GM19372 (cell line): Measurements from ENCODE around the gene IRF4.
"Not testable (repeated sequence)": the region's sequence is repeated elsewhere in the genome, so short reads cannot be mapped to it uniquely, and the experiment has no call there.

Source experiments
- ATAC-seq: cut with Tn5 transposase; IDR thresholded peaks from one replicate; pipeline ENCODE4 v1.9.1; 2021; ENCODE audit warnings: mild to moderate bottlenecking, low read depth, moderate library complexity; ENCODE audit not compliant: unreplicated experiment

The IRF4 gene

DNA sequence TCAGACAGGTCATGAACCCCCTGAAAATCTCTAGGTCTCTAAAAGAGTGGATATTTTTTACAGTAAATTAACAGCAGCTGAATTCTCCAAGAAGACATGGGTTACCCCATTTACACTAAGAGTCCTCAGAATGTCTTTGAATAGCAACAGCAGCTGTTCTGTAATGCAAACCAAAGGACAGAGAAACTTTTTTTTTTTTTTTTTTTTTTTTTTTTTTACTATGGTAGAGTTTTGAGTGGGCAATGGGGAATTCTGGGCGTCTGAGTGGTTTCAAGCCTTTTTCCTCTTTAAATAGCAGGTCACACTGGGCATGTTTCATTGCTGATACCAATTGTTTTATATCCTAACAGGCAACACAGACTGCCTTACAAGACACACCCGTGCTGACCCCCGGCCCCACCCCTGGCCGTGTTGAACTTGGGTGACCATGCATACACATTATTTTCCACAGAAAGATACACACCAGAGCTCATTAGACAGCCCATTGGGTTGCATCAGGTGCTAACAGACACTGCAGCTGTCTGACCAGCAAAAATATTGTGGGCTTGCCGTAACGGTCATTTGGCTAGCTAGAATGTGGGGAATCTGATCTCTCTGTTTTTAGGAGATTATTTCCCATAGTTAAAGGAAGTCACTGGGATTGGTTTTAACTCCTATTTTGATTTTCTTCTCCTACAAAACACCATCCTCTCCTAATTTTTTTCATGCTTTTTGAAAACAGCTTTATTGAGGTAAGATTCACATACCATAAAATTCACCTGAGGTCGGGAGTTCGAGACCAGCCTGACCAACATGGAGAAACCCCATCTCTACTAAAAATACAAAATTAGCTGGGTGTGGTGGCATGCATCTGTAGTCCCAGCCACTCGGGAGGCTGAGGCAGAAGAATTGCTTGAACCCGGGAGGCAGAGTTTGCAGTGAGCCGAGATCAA lies 26.7 kb upstream of the IRF4 start:
- ATAC-seq, result peak; percentile 76

DNA sequence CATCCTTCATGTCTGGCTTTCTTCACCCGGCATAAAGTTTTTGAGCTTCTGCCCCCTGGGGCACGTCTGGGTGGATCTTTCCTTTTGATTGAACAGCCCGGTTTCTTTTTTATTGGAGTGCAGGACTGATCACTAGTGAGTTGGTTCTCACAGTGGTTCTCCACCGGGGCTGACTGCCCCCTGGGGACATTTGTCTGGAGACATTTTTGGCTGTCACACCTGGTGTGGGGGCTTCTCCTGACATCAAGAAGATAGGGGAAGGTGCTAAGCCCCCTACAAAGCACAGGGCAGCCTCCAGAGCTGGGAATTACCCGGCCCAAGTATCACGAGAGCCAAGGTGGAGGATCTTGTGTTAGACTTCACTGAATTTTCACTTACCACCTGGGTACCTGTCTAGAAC lies 25.7 kb upstream of the IRF4 start:
- ATAC-seq, result no peak

DNA sequence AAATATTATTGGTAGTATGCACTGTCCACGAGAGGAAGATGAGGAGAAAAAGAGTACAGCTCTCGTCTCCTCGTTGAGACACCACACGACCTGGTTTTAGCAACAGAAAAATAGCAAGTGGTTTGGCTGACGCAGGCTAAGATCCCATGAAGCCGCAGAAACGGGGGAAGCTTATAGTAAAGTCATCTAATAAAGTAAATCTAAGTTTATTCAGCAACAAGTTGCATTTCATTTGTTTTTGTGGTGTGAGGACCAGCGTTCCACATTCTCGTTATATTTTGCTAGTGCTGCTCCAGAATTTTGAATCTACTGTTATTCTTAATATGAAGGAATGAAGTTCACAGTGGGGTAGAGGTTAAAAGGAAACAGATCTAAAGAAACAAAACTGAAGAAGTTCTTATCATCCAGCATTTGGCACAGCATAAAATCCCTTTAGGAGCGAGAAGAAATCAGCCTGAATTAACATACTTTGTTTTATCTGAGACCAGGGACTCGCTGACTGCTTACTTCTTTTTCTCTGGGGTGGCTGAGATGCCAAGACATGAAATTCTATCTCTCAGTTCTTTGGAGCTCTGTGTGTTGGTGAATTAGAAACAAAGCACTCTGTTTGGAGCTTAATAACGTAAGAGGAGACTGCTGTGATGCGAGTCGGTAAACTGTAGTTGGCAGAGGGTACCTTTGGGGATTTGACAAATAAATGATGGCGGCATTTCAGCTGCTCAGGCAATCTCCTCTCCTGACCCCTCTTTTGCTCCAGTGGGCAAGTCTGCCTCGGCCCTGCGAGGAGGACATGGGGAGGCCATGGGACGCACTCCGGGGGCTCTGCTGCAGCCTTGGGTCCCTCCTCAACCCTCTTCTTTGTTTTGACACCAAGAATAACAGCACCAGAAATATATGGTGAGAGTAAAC lies 24.9 kb upstream of the IRF4 start:
- no peak for ATAC-seq

DNA sequence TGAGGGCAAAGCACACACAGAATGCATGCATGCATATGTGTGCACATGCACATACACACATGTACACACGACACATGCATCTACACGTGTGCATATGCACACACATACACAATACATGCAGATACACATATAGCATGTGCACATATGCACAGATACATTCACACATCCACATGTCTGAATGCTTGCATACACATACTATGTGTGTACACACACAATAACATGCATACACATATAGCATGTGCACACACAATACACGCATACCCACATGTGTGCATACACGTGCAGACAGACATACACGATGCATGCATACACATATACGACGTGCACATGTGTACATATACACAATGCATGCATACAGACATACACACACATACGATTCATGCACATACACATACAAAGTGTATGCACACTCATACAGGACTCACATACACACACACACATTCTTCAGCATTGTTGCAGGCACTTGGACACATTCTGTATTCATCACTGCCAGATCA lies 24.2 kb upstream of the IRF4 start:
- ATAC-seq, result no peak

DNA sequence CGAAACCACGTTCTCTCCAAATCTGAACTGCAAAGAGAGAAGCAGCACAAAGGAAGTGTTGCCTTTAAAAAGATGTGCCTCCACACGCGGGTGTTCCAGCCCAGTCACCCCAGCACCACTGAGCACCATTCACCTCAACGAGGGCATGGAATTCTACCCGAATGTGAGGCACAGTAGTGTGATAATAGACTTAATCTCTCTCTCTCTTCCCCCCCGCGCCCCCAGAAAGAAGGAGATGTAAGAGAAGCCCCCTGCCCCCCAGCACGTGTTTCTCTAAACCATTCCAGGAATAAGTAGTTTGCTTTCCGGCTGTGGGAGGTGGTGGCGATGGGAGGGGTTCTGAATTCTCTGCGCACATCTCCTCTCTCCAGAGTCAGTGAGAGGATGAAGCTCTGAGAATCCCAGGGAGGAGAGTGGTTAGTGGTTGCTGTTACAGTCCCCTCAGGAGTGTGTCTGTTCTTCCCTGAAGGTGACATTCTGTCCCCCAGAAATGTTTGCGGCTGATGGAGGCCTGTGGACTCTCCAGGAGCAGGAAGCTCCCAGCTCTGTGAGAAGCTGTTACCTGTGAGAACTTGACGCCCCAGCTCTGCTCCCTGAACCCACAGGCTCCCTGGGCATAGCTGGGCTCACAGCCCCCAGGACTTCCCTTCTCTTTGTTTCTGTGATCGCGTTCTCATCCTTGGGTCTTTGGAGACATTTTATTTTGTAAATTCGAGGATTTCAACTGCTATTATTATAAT lies 23.5 kb upstream of the IRF4 start:
- no peak for ATAC-seq

DNA sequence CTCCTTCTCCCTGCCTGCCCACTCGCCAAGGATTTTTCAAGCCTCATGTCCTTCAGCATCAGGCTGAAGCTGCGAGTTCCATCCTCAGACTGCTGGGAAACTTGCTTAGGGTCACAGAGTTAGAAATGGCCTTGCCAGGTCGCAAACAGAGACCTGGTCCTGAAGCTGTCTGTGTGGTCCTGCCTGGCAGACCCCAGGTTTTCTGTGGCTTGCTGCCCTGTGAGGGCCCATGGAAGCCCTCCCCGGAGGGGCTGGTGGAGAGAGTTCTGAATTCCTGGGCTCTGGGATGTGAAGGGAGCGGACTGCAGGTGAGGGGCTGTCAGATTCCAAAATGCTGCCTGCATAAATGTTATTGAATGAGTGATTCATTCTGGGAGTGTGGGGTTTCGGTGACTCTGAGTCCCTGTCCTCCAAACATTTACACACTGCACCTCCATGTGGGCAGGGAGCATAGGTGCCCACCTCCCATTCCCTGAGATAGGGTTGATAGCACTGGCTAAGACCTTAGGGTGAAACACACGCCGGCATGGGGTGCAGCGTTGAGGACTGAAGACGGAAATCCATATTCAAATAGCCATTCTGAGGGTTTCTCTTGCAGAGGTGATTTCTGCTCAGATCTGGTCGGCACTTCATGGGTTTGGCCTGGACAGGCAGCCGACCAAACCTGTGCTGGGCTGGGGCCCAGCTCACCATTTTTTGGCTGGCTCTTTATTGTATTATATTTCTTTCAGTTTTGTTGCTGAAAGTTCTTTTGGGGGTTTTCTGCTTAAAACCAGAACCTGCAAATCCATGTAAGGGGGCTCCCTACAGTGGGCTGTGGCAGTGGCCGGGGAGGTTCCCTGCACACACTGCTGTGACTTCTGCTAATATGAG lies 21.8 kb upstream of the IRF4 start:
- no peak for ATAC-seq

DNA sequence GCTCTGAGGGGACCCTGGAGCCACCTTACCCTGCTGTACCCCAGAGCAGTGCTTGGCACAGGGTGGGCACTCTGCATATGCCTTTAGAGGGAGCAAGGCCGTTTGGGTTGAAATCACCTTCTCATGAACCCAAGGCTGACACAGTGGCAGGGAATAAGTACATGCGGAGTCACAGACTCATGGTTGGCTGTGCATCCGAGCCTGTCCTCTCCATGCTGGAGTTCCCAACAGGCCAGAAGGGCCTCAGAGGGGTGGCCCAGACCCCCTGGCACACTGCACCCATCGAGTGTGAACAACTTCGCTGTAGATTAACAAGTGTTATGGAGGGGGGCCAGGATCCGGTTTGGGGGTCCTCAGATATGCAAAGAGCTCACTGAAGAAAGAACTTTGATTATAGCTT lies 21.0 kb upstream of the IRF4 start:
- ATAC-seq, result no peak

DNA sequence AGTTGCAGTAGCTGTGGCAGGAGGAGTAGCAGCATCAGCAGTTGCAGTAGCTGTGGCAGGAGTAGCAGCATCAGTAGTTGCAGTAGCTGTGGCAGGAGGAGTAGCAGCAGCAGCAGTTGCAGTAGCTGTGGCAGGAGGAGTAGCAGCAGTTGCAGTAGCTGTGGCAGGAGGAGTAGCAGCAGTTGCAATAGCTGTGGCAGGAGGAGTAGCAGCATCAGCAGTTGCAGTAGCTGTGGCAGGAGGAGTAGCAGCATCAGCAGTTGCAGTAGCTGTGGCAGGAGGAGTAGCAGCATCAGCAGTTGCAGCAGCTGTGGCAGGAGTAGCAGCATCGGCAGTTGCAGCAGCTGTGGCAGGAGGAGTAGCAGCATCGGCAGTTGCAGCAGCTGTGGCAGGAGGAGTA lies 19.7 kb upstream of the IRF4 start:
- ATAC-seq, result not testable (repeated sequence)

DNA sequence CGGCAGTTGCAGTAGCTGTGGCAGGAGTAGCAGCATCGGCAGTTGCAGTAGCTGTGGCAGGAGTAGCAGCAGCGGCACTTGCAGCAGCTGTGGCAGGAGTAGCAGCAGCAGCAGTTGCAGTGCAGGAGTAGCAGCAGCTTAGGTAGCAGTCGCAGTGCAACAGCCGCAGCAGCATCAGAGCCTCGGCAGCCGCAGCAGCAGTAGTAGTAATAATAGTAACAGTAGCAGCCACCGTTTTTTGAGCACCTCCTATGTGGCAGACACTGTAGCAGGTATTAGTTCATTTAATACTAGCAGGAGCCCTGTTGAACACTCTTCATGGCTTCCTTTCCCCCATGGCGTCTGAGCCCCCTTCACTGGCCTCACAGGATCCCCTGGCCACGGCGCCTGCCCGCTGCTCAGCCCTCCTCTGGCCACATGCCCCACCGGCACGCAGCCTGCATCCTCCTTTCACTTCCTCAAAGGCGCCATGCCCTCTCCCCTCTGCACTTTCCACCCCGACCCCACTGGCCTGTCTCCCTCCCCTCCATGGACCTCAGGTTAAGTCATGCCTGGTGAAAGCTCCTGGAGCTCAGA lies 19.1 kb upstream of the IRF4 start:
- no peak for ATAC-seq

DNA sequence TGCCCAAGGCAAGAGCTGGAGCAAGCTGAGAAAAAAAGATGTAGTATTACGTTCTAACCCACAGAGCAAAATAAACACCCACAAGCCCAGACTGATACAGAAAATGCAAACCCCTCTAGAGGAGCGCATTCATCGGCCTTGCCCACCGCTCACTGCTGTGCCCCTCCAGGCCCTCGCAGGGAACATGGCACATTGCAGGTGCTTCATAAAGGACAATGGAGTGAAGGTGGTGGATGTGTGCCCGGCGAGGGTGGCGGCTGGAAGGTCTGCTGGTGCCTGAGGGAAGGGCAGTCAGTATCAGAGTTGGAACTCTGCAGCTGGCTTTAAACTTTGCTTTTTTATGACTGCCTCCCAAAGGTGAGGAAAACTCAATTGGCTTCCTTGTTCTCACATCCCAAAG lies 18.5 kb upstream of the IRF4 start:
- ATAC-seq, result no peak

DNA sequence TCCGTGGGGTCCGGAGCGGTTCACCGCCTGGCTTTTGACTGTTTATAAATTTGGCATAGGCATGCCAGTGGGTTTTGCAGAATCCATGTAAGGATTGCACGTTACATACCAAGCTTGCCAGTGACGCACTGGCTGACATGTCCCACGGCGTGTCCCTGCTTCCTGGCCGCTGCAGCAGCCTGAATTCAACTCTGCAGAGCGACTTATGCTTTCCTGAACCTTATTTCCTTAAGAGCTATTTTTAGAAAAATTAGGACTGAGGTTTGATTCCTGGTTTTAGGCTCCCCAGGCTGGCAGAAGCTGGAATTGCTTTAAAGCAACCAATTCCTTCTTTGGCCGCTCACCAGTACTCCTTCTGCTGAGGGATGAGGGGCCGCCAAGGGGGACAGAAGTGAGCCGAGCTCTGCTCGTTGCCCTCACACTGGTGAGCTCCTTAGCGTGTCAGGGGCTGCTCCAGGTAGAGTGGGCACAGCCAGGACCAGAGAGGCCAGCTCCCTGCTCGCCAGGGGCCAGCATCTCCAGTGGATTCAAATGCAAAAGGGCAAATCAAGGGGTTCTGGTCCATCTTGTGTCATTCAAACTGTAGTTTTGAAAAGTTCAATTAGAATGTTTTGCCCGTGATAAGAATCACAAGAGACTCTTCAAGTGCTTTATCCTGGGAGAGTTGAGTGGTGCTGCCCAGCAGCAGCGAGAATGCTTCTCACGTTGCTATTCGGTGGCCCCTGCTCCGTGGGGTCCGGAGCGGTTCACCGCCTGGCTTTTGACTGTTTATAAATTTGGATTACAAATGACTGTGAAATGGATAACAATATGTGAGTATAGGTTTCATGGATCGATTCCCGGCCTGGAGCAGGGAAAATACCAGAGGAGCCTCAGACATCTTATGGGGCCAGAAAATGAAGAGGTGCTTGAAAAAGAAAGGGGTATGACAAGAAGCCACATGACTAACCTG lies 17.5 kb upstream of the IRF4 start:
- no peak for ATAC-seq

DNA sequence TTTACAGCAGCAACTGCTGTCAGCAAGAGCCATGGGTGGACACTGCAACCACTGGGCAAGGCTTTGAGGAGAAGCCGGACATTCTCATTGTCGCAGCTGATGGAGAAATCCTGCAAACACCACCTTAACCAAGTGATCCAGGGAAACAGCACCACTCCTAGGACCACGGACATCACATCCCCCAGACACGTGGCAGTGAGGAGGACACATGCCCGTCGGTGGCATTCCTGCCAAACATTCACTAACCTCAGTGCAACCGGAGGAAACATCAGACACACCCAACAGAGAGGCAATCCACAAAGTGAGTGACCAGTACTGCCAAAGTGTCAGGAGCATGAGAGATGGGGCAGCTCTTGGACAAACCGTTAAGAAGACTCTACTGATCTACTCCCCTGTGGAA lies 16.6 kb upstream of the IRF4 start:
- ATAC-seq, result no peak

DNA sequence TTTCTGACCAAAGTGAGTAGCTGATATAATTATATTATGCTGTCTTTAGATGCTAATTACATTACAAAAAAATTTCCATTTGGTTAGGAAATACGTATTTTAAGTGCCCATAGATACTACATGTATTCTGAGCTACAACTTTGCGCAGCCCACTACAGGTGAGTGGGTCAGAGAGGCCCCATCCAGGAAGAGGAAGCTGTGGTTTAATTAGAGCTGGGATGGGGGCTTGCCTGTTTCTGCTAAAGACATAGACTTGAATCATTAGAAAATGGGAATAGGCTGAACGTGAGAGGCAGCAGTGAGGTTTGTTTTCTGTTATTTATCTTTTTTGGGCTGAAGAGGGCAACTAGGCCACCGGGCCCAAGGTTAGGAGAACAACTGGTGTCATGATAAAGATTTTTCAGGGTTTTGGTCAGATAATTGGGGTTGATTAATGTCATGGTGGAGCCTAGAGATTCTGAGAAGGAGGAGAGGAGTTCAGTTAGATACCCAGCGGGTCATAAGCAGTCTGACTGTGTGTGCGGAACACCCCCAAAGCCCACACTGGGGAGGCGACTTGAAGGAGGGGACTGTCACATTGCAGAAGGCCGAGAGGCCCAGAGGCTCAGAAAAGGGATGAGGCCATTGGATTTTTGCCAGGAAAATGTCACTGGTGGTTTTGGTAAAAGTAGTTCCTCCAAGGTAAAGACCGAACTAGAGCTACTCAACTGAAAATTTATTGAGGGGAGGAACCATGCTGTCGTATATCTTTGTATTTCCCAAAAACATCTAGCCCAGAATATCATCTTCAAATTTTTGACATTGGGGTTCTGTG lies 14.5 kb upstream of the IRF4 start:
- ATAC-seq, result no peak

DNA sequence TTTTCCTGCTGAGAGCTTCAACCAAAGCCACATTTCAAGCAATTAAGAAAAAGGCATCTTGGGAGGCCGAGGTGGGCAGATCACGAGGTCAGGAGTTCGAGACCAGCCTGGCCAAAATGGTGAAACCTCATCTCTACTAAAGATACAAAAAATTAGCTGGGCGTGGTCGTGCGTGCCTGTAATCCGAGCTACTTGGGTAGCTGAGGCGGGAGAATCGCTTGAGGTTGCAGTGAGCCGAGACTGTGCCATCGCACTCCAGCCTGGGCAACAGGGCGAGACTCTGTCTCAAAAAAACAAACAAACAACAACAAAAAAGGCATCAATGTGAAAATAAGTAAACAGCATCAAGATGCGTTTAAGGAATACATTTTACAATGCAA lies 13.9 kb upstream of the IRF4 start:
- not testable (repeated sequence) for ATAC-seq

DNA sequence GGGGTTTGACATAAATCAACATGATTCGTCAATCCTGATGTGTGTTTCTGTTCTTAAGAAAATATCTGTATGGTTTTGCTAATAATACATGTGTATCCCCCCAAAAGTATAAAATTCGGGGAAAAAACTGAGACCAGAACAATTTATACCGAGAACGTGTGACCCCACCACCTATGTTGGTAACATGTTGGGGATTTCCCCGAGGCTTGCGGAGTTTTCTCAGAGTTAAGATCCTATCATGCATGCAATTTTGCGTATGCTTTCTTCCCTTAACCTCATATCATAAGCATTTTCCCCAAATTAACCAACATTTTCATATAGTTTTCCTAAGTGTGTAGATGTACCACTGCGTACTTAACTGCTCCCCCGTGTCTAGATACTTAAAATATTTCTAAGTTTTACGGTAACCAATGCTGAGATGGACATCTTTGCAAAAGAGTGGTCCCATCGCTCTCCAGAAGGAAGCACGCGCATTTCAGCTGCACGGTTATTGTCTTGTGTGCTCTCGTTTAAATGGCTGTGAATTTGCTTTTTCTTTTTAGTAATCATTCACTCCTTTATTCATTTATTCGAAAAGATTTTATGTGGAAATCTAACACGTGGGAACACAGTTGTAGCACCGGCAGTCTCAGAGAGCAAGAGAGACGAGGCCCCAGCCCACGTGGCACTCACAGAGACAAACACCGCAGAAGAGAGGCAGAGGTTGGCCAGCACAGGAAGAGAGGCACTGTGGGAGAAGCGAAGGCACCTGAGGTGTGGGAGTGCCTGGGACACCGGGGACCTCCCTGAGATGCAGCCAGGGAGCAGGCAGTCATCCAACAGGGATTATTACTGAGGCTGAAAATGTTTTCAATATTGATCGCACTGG lies 13.2 kb upstream of the IRF4 start:
- no peak for ATAC-seq

DNA sequence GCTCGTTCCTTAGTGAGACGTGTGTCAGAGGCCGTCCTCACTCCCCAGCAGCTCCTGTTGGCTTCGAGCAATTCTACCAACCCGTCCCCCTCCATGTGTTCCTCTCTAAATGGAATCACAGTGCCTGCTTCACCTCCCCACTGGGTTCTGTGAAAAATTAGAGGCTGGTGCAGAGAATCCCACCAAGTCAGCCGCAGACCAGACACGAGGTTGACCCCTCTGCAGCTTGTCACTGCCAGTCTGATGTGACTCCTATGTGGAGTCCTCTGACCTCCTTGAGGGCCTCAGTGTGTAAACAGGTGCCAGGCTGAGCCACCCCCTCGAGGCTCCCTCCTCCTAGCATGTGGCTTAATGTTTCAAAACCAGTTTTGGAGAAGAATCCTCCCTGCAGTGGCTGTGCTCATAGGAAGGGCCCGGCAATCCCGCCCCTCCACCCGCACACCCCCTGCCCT lies 12.6 kb upstream of the IRF4 start:
- peak; percentile 13 for ATAC-seq
